ENCODE results near the gene NRN1. TPM values are rescaled to one million over a fixed set of nuclear protein-coding genes. Genes with fewer than 3 reads are reported as not detected.

NRN1 gene
- polyA plus RNA-seq, 1 donor (not counting 4 experiments of a cell fraction or from before 2014, with no cell fraction given), result 5.7 TPM

DNA sequence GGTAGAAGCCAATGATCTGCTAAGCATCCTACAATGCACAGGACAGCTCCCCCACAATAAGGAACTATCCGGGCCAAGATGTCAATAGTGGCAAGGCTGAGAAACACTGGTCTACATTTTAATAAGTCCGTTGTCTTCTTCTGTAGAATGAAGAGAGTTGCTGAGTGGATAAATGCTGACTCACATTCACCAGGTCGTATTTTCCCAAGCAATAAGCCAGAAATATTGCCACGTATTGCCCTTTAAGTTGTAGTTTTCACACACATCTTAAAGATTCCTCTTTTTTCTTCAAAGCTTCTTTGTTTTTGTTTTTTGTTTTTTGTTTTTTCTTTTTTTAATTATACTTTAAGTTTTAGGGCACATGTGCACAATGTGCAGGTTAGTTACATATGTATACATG lies 30.5 kb upstream of the NRN1 start:
- Histone ChIP-seq H4K20me1 (ENCODE audit: control insufficient read depth, extremely low read depth, insufficient read depth, low read length) (no peaks in the 10 kb centered on the region), H3K27me3 (ENCODE audit: control insufficient read depth, extremely low read depth, insufficient read depth, low read length) (no peaks in the 10 kb centered on the region), H3K4me3 (ENCODE audit: control insufficient read depth in 2 of 3, extremely low read depth in 1 of 3, insufficient read depth in 2 of 3, low read depth in 1 of 3, low read length in 3 of 3) (no peak overlapping the region), H3K9me3 (ENCODE audit: control insufficient read depth, low read depth, low read length) (no peaks in the 10 kb centered on the region), H3K79me2 (ENCODE audit: control insufficient read depth, insufficient read depth, low read length) (no peaks in the 10 kb centered on the region), H3K27ac (ENCODE audit: control insufficient read depth, insufficient read depth, low read length) (no peak overlapping the region), H3K9me1 (ENCODE audit: control insufficient read depth, extremely low read depth, insufficient read depth, low read length) (no peaks in the 10 kb centered on the region), H2AFZ (ENCODE audit: control insufficient read depth, low read length) (no peak overlapping the region), H3K4me2 (ENCODE audit: control insufficient read depth, extremely low read depth, insufficient read depth, low read depth, low read length) (no peak overlapping the region), H3K36me3 (ENCODE audit: control insufficient read depth in 2 of 2, extremely low read depth in 1 of 2, insufficient read depth in 2 of 2, low read length in 2 of 2) (no peaks in the 10 kb centered on the region), H3K4me1 (ENCODE audit: control insufficient read depth, extremely low read depth, insufficient read depth, low read length) (no peaks in the 10 kb centered on the region), H3K9ac (ENCODE audit: control insufficient read depth, extremely low read depth, insufficient read depth, low read length) (no peak overlapping the region)
- DNase-seq (ENCODE audit: low read depth, low spot score) (no peak), FAIRE-seq (no peak)
- dilution Hi-C loops (cut with MboI; ENCODE audit: extremely low pct_ligation_motif_present, low sequenced_read_pairs), result no loop called here
- TF ChIP-seq EZH2 (IDR thresholded peaks at IDR 0.05; ENCODE audit: low read length) (no peak), CTCF (optimal IDR thresholded peaks at IDR 0.05 in 1 of 3, IDR thresholded peaks at IDR 0.05 in 1 of 3, conservative IDR thresholded peaks at IDR 0.05 in 1 of 3; ENCODE audit: extremely low read depth in 1 of 3, insufficient read depth in 2 of 3, low read length in 3 of 3) (no peak)

DNA sequence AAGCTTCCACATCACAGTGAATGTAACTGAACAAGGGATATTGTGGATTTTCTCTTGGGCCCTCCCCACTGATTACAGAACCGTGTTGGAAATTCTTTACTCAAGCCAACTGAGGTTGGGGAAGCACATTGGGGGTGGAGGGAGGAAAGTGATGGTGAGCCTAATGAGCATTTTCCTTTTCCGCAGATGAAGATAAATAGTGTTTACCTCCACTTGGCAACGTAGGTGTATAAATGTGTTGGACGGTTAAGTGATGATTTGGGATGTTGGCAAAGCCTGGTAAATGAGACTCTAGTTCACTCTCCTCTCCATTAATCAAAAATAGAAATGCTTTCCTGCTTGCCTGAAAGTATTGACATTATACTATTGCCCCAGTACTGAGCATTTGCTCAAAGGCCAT lies 27.1 kb upstream of the NRN1 start:
- Histone ChIP-seq H3K36me3 (ENCODE audit: control insufficient read depth in 2 of 2, extremely low read depth in 1 of 2, insufficient read depth in 2 of 2, low read length in 2 of 2) (no peaks in the 10 kb centered on the region), H3K4me2 (ENCODE audit: control insufficient read depth, extremely low read depth, insufficient read depth, low read depth, low read length) (no peak overlapping the region), H3K79me2 (ENCODE audit: control insufficient read depth, insufficient read depth, low read length) (no peaks in the 10 kb centered on the region), H3K4me3 (ENCODE audit: control insufficient read depth in 2 of 3, extremely low read depth in 1 of 3, insufficient read depth in 2 of 3, low read depth in 1 of 3, low read length in 3 of 3) (no peak overlapping the region), H2AFZ (ENCODE audit: control insufficient read depth, low read length) (no peak overlapping the region), H3K4me1 (ENCODE audit: control insufficient read depth, extremely low read depth, insufficient read depth, low read length) (no peaks in the 10 kb centered on the region), H3K9ac (ENCODE audit: control insufficient read depth, extremely low read depth, insufficient read depth, low read length) (no peak overlapping the region), H4K20me1 (ENCODE audit: control insufficient read depth, extremely low read depth, insufficient read depth, low read length) (no peaks in the 10 kb centered on the region), H3K27ac (ENCODE audit: control insufficient read depth, insufficient read depth, low read length) (no peak overlapping the region), H3K9me1 (ENCODE audit: control insufficient read depth, extremely low read depth, insufficient read depth, low read length) (no peaks in the 10 kb centered on the region), H3K9me3 (ENCODE audit: control insufficient read depth, low read depth, low read length) (no peaks in the 10 kb centered on the region), H3K27me3 (ENCODE audit: control insufficient read depth, extremely low read depth, insufficient read depth, low read length) (no peaks in the 10 kb centered on the region)
- FAIRE-seq (no peak), DNase-seq (ENCODE audit: low read depth, low spot score) (no peak)
- TF ChIP-seq CTCF (optimal IDR thresholded peaks at IDR 0.05 in 1 of 3, IDR thresholded peaks at IDR 0.05 in 1 of 3, conservative IDR thresholded peaks at IDR 0.05 in 1 of 3; ENCODE audit: extremely low read depth in 1 of 3, insufficient read depth in 2 of 3, low read length in 3 of 3) (no peak), EZH2 (IDR thresholded peaks at IDR 0.05; ENCODE audit: low read length) (no peak)
- dilution Hi-C loops (cut with MboI; ENCODE audit: extremely low pct_ligation_motif_present, low sequenced_read_pairs), result no loop called here
